ENCODE measurements around the gene MAGI2. TPM values are rescaled to one million over a fixed set of nuclear protein-coding genes. Genes with fewer than 3 reads are reported as not detected.
"Not testable (repeated sequence)": the region's sequence is repeated elsewhere in the genome, so short reads cannot be mapped to it uniquely, and the experiment has no call there.

The MAGI2 gene
- total RNA-seq, 1 donor from 2014 or later = 64.2 TPM

GRCh38 chr7:78578686-78579085 lies 874.8 kb downstream of the MAGI2 start:
- H3K4me1 Mint-ChIP-seq (ENCODE audit: low read depth, unreplicated experiment) = peaks cover 21% of the 10 kb centered on the region
- no peaks in the 10 kb centered on the region for H3K36me3 Mint-ChIP-seq (ENCODE audit: unreplicated experiment)
- peak overlapping the region; percentile 3 for H3K27ac Mint-ChIP-seq (ENCODE audit: unreplicated experiment)
- no peak overlapping the region for H3K4me3 Mint-ChIP-seq (ENCODE audit: unreplicated experiment)
- TF ChIP-seq, protein P1, sequence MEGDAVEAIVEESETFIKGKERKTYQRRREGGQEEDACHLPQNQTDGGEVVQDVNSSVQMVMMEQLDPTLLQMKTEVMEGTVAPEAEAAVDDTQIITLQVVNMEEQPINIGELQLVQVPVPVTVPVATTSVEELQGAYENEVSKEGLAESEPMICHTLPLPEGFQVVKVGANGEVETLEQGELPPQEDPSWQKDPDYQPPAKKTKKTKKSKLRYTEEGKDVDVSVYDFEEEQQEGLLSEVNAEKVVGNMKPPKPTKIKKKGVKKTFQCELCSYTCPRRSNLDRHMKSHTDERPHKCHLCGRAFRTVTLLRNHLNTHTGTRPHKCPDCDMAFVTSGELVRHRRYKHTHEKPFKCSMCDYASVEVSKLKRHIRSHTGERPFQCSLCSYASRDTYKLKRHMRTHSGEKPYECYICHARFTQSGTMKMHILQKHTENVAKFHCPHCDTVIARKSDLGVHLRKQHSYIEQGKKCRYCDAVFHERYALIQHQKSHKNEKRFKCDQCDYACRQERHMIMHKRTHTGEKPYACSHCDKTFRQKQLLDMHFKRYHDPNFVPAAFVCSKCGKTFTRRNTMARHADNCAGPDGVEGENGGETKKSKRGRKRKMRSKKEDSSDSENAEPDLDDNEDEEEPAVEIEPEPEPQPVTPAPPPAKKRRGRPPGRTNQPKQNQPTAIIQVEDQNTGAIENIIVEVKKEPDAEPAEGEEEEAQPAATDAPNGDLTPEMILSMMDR (IDR thresholded peaks at IDR 0.05; ENCODE audit: partially characterized antibody, unreplicated experiment) = no peak
- H3K27me3 Mint-ChIP-seq (ENCODE audit: unreplicated experiment) = no peaks in the 10 kb centered on the region
- DNase-seq = peak; percentile 45
- peaks cover 5% of the 10 kb centered on the region for H3K9me3 Mint-ChIP-seq (ENCODE audit: unreplicated experiment)

- peaks cover 21% of the 10 kb centered on the region for H3K4me1 Mint-ChIP-seq (ENCODE audit: low read depth, unreplicated experiment)
- H3K27me3 Mint-ChIP-seq (ENCODE audit: unreplicated experiment) = not testable (repeated sequence)
These were observed 876.1 kb downstream of the MAGI2 start for GRCh38 chr7:78577174-78577952.

DNA sequence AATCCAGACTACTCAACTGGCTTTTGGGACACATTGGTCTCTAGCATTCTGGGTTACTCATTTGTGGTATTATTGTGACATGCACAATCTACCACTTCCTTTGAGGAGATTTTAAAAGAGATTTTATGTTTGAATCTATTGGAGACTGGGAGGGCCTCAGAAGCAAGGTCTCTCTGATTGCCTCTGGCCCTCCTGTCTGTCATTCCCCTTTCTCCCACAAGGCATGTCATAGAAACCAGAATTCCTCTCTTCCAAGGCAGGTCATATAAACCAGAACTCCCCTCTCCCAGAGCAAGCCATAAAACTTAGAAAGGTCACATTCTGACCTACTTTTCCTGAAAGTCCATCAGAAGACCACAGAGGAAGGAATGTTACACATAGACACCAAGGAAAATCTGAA lies 877.2 kb downstream of the MAGI2 start:
- peaks cover 5% of the 10 kb centered on the region for H3K9me3 Mint-ChIP-seq (ENCODE audit: unreplicated experiment)
- no peak overlapping the region for H3K27ac Mint-ChIP-seq (ENCODE audit: unreplicated experiment)
- TF ChIP-seq, protein P1 (IDR thresholded peaks at IDR 0.05; ENCODE audit: partially characterized antibody, unreplicated experiment) = no peak
- no peaks in the 10 kb centered on the region for H3K36me3 Mint-ChIP-seq (ENCODE audit: unreplicated experiment)
- H3K4me3 Mint-ChIP-seq (ENCODE audit: unreplicated experiment) = no peak overlapping the region
- peaks cover 21% of the 10 kb centered on the region for H3K4me1 Mint-ChIP-seq (ENCODE audit: low read depth, unreplicated experiment)
- DNase-seq = no peak
- H3K27me3 Mint-ChIP-seq (ENCODE audit: unreplicated experiment) = no peaks in the 10 kb centered on the region

More at GRCh38 chr7:78577174-78577952, 876.1 kb downstream of the MAGI2 start:
- H3K36me3 Mint-ChIP-seq (ENCODE audit: unreplicated experiment); H3K27ac Mint-ChIP-seq (ENCODE audit: unreplicated experiment); H3K4me3 Mint-ChIP-seq (ENCODE audit: unreplicated experiment); H3K9me3 Mint-ChIP-seq (ENCODE audit: unreplicated experiment); DNase-seq: not testable (repeated sequence)

DNA sequence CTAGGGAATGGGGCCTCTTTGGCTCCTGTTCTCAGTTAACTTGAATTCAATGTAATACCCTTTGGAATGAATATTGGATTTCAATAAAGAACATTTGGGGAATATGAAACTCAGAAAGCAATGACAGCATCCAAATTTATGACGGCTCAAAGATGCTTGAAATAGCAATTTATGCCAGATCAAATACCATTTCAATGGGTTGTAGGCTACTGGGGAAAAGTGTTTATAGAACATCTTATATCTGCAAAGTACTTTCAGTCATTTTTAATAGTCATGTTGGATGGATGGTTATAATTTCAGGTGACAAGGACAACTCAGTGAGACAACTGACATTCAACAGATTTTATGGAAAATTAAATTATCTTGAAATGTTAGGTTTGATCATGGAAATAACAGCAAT lies 882.2 kb downstream of the MAGI2 start:
- TF ChIP-seq, protein P1 (IDR thresholded peaks at IDR 0.05; ENCODE audit: partially characterized antibody, unreplicated experiment) = no peak
- no peak for DNase-seq
- Mint-ChIP-seq H3K4me1 (ENCODE audit: low read depth, unreplicated experiment) (peaks cover 14% of the 10 kb centered on the region), H3K4me3 (ENCODE audit: unreplicated experiment) (no peak overlapping the region), H3K9me3 (ENCODE audit: unreplicated experiment) (no peaks in the 10 kb centered on the region), H3K27ac (ENCODE audit: unreplicated experiment) (no peak overlapping the region), H3K27me3 (ENCODE audit: unreplicated experiment) (no peaks in the 10 kb centered on the region), H3K36me3 (ENCODE audit: unreplicated experiment) (no peaks in the 10 kb centered on the region)

DNA sequence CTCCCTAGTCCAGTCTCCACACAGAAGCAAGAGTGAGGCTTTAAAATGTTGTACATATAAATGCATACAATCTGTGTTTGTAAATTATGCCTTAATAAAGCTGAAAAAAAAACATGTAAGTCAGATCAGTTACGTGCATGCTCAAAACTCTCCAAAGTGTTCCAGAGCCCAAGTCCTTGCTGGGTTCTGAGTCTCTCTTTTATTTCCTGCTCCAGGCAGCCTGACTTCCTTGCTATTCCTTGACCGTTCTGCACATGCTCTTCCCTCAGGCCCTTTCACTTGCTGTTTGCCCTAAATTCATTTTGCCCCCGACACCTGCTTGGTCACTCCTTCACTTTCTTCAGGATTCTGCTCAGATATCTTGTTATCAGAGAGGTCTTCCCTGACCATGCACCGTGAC lies 884.8 kb downstream of the MAGI2 start:
- H3K4me1 Mint-ChIP-seq (ENCODE audit: low read depth, unreplicated experiment) = peaks cover 16% of the 10 kb centered on the region

More for the DNA sequence above, 884.8 kb downstream of the MAGI2 start:
- H3K27me3 Mint-ChIP-seq (ENCODE audit: unreplicated experiment) = no peaks in the 10 kb centered on the region
- no peak for DNase-seq
- TF ChIP-seq, protein P1 (IDR thresholded peaks at IDR 0.05; ENCODE audit: partially characterized antibody, unreplicated experiment) = no peak
- no peak overlapping the region for H3K4me3 Mint-ChIP-seq (ENCODE audit: unreplicated experiment)
- H3K27ac Mint-ChIP-seq (ENCODE audit: unreplicated experiment) = no peak overlapping the region
- no peaks in the 10 kb centered on the region for H3K9me3 Mint-ChIP-seq (ENCODE audit: unreplicated experiment)
- H3K36me3 Mint-ChIP-seq (ENCODE audit: unreplicated experiment) = no peaks in the 10 kb centered on the region

All from glutamatergic neuron (in vitro differentiated cells).